Choroid plexus epithelial cell (primary cell): ENCODE data around the gene ZDHHC17.

Experiments used
- DNase-seq: peaks from one replicate; pipeline ENCODE4 v3.0.0-alpha.2; 2010; ENCODE audit warnings: low read depth
- H3K4me3 ChIP-seq: 2 replicates; pipeline ENCODE4 v1.5.1; 2011; ENCODE audit warnings: low read depth, mild to moderate bottlenecking, control low read depth, low read length, moderate library complexity
- CTCF ChIP-seq: conservative IDR thresholded peaks from 2 replicates; pipeline ENCODE4 v1.5.1; 2011; ENCODE audit warnings: low read depth, mild to moderate bottlenecking, control low read depth, inconsistent platforms, low read length, moderate library complexity

Gene ZDHHC17

GRCh38 chr12:76813265-76813664 is 49.4 kb downstream of the ZDHHC17 start:
- no peak for TF ChIP-seq CTCF
- no peak for DNase-seq
- H3K4me3 ChIP-seq = no peak overlapping the region

- TF ChIP-seq CTCF = no peak
- no peak for DNase-seq
- H3K4me3 ChIP-seq = no peak overlapping the region
Measured at GRCh38 chr12:76813972-76814371, 50.1 kb downstream of the ZDHHC17 start.

- TF ChIP-seq CTCF = peak; percentile 82
- peak; percentile 67 for DNase-seq
- H3K4me3 ChIP-seq = no peak overlapping the region
Measured at GRCh38 chr12:76820888-76821482, 57.1 kb downstream of the ZDHHC17 start.

- peak; percentile 16 for DNase-seq
- no peak for TF ChIP-seq CTCF
- H3K4me3 ChIP-seq = no peak overlapping the region
Measured at GRCh38 chr12:76830436-76830835, 66.5 kb downstream of the ZDHHC17 start.

- no peak overlapping the region for H3K4me3 ChIP-seq
- TF ChIP-seq CTCF = no peak
- DNase-seq = no peak
Measured at GRCh38 chr12:76836633-76837032, 72.7 kb downstream of the ZDHHC17 start.

GRCh38 chr12:76847260-76847659 is 83.3 kb downstream of the ZDHHC17 start:
- no peak overlapping the region for H3K4me3 ChIP-seq
- DNase-seq = no peak
- no peak for TF ChIP-seq CTCF

- DNase-seq = no peak
- no peak for TF ChIP-seq CTCF
Measured at GRCh38 chr12:76848132-76848531, 84.2 kb downstream of the ZDHHC17 start.

More at GRCh38 chr12:76848132-76848531, 84.2 kb downstream of the ZDHHC17 start:
- H3K4me3 ChIP-seq = no peak overlapping the region
